ENCODE results near the gene EXOC3L4.
"Not testable (repeated sequence)": the region's sequence is repeated elsewhere in the genome, so short reads cannot be mapped to it uniquely, and the experiment has no call there.

Gene EXOC3L4

DNA sequence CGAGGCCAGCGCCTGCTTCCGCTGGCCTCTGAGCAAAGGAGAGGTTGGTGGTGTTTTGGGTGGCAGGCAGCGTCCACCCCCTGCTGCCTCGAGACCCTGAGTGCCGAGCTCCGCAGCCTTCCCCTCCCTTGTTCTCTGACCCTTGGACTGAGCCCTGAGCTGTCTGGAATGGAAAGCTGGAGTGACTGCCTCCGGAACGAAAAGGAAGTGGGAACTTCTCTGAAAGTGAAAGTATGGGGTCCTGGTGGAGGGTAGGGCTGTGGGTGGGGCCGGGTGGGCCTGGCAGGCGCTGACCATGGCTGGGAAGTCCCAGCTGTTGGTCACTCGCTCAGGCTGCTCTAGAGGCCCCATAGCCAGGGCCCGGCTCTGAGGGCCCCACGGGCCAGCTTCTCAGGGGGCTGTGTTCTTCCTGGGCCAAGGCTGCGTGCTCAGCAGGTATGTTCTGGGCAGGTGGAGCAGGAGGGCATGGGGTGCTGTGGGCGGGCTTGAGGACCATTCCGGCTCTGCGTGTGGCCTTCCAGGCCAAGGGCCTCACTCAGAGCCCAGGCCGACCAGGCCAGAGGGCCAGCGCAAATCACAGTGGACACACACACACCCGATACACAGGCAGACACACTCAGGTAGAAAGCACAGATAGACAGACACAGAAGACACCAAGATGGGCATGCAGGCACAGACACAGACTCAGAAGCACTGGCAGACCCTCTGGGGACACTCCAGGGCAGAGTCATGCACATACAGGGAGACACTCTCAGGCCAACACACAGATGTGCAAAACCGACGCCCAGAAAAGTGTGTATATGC lies at the start of gene EXOC3L4:
Gene EXOC3L4, plus strand, starts transcription at position 320 of the 804 bp plus-strand sequence. CDS start 5,495 bp downstream, outside the sequence.
- DNase-seq: no peak

DNA sequence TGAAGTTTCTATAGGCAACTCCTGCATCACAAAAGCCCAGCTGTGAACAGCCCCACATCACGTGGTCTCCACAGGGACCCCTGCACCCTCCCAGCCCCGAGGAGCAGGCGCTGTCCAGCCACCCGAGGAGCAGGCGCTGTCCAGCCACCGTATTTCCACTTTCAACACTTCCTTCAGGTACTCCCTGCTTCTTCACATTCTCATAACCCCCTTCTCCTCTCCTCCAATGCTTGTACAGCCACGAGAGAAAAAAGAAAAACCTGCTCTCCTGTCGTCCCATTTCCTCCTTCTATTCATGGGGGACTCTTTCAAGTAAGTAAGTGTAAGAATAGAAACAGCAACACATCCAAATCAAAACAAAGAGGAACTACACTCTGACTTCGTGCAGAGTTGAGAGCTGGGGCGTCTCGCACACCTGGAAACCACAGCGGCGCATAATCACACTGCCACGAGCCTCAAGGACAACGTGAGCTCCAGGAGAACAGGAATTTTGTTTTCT lies 49.1 kb upstream of the EXOC3L4 start:
- DNase-seq: no peak

DNA sequence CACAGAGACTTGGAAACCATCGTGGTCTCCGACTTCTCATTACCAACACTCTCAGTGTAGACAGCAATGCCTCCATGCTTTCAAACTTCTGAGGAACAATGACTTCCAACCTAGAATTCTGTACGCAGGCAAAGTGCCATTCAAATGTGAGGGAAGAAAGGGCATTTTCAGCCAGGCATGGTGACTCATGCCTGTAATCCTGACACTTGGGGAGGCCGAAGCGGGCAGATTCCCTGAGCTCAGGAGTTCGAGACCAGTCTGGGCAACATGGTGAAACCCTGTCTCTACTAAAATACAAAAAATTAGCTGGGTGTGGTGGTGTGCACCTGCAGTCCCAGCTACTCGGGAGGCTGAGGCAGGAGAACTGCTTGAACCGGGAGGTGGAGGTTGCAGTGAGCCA lies 47.1 kb upstream of the EXOC3L4 start:
- DNase-seq: not testable (repeated sequence)

DNA sequence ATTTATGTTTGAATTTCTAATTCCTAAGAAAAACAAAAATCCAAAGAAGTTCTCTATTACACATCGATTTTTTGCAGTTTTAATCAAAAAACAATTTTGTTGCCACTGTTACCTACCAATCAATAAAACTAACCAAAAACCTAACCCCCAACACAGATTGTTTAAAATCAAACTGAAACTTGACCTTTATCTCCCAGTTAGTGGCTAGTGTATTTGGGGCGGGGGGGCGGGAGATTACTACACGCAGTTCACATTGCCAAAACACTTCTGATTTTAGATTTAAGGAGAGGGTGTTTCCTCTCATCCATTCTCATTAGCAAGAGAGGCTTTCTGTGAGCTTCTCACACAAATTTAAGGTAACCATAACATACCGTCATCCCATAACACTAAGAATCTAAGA lies 43.6 kb upstream of the EXOC3L4 start:
- no peak for DNase-seq

DNA sequence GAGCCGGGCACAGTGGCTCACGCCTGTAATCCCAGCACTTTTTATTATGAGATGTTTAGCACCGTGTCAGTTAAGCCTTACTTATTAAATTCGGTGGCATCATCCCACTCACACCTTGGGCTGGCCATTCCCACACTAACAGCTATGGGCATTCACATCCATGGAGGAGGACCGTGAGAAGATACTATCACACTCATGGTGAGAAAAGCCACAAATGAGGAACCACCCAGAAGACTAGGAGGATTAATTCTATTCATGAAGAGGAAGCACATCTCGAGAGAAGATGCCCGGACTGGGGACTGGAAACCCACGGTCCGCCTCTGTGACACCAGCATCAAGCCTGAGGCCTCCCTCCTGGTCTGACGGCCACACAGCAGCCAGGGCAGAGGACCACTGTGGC lies 42.1 kb upstream of the EXOC3L4 start:
- no peak for DNase-seq

DNA sequence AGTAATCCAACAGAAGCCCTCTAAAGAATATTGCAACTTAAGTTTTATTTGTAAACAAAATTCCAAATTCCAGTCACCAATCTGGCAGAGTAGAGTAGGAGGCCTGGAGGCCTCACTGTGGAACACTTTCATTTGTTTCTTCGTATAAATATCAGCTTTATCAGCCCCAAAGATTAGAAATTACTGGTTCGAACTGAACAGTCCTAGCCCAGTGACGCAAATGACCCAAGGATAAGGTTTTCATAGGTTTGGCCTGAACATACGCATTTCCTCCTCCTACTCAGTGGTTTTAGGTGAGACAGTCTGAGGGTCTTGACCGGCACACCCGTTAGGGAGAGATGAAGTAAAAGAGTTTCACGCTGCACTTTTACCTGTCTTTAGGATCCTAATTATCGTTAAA lies 38.8 kb upstream of the EXOC3L4 start:
- no peak for DNase-seq

DNA sequence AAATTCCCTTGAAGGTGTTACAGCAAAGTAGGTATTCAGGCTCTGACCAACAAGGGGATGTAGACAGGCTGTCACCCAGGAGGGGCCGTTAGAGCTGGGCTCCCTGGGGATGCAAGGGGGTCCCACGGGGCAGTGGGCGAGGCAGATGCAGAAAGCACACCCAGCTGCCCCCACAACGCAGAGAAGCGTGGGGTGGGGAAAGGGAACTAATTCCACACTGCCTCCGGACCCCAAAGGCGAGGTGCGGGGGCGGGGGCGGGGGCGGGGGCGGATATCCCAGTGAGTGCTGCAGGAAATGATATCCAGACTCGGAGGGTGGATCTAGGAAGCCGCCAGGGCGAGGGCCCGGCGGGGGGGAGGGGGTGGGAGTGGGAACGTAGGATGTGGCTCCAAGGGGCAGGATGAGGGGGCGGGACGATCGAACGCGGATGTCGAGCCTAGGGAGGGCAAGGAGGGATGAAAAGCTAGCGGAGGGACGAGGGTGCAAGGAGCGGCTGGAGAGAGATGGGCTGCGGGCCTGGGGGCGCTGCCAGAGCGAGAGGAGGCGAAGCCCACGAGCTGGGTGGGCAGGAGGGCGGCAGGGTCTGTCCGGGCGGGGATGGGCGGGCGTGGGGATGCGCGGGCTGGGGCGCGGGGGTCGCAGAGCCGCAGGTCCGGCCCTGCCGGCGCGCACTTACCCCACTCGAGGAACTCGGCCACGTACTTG lies 38.0 kb upstream of the EXOC3L4 start:
- DNase-seq: peak; percentile 21

DNA sequence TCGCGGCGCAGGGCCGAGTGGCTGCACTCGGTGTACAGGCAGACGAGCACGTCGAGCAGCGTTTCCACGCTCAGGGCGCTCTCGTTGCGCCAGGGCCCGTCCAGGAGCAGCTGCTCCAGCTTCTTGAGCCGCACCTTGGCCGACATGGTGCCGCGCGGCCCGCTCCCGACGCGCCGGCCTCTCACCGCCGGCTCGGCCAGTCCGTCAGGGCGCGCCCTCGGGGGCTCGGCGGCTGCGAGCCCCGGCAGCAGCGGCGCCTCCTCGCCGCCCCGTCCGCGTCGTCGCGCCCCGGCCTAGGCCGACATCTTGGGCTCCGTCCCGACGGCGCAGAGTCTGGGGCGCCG lies 37.5 kb upstream of the EXOC3L4 start:
- peak; percentile 52 for DNase-seq

DNA sequence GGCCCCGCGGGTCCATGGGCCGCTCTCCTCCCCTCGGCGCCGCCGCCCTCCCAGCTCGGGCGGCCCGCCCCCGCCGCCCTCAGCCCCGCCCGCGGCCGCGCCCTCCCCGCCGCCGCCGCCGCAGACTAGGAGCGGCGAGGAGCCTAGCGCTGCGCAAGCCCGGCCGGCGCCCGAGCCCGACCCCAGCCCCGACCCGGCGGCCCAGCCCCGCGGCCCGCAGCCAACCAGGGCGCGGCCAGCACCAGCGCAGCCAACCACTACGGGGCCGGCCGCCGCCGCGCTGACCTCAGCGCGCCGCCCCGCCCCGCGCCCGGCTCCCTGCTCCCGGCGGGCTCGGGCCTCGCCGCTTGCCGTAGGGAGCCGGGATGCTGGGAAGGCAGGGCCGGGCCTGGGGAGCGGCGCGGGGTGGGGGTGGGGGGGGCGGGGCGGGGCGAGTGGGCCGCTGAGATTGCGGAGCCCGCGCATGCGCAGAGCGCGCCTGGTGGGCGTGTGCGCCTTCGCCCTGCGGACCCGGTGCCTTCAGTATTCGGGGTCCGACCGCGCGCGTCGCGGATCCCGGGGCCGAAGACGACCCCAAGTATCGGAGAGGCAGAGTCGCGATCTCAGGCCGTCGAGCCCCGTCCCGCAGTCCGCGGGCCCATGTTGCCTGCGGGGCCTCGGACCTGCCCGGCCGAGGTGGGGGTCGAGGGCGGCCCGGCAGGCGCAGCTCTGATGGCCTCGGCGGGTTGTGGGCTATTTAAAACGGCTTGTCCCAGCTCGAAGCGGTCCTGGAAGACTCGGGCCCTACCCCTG lies 37.0 kb upstream of the EXOC3L4 start, which contains the start of gene CDC42BPB:
Gene CDC42BPB, minus strand, starts transcription at position 178 of the 792 bp plus-strand sequence. CDS start 376 bp downstream, outside the sequence.
- peak; percentile 66 for DNase-seq

DNA sequence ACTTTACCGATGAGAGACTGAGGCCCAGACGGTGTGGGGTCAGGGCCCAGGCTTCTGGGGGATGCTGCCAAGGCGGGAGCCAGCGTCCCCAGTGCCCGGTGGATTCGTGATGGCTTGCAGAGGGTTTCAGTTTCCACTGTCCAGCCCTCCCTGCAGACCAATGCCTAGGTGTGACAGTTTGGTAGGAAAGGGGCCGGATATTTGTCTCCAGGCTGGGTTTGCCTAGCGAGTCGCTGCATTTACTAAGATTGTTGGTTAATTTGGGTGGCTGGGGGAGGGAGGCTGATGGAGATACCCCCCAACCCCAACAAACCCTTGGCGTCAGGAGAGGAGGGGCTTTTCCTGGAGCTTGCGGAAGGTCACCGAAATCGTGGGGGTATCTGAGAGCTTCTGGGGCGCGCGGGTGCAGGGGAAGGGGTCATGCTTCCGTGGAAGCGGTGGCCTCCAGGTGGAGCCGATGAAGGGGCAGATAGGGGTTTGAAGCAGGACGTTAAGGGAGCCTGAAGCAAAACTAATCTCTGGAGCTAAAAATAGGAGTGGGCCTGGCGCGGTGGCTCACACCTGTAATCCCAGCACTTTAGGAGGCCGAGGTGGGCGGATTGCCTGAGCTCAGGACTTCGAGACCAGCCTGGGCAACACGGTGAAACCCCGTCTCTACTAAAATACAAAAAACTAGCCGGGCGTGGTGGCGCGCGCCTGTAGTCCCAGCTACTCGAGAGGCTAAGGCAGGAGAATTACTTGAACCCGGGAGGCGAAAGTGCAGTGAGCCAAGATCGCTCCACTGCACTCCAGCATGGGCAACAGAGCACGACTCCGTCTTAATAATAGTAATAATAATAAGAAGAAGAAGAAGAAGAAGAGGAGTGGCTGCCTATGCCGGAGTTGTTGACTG lies 36.1 kb upstream of the EXOC3L4 start:
- no peak for DNase-seq

DNA sequence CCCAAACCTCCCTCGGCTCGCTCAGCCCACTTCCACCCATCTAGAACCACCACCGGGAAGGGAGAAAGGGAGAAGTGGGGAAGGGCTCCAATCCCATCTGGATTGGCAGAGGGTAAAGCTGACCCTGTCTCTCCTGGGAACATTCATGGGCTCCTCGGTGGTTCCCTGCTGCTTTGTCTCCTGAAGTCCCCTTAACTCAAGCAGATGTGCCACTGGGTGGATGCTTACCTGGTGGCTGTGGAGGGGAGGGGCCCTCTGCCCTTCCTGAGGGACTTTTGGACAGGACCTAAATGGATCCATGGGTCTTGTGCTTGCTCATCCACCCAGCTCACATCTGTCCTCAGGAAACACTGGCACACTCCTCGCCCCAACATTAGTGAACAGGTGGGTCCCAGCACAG lies 35.0 kb upstream of the EXOC3L4 start:
- no peak for DNase-seq

DNA sequence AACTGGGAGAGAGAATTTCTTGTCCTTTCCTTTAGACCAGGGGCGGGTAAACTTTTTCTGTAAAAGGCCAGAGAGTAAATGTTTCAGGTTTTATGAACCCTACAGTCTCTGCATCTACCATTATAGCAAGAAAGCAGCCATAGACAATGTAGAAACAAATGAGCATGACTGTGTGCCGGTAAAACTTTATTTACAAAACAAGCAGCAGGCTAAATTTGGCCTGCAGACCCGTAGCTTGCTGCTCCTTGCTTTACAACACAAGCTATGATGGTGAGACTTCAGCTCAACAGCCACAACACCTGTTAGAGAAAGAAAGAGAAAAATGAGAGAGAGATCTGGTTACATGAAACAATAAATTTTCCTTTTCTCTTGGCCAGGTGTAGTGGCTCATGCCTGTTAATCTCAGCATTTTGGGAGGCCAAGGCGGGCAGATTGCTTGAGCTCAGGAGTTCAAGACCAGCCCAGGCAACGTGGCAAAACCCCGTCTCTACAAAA lies 33.0 kb upstream of the EXOC3L4 start:
- DNase-seq: no peak

DNA sequence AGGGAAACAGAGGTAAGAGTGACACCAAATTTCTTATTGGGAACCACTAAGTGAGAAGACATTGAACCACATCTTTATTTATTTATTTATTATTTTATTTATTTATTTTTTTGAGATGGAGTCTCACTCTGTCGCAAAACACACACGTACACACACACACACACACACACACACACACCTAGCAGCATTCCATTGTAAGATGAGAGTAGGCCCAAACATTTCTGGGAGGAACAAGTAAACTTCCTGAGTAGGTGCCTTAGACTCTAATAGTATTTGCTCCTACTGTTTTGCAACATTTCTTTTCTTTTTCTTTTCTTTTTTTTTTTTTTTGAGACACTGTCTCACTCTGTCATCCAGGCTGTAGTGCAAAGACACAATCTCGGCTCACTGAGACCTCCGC lies 30.1 kb upstream of the EXOC3L4 start:
- no peak for DNase-seq

DNA sequence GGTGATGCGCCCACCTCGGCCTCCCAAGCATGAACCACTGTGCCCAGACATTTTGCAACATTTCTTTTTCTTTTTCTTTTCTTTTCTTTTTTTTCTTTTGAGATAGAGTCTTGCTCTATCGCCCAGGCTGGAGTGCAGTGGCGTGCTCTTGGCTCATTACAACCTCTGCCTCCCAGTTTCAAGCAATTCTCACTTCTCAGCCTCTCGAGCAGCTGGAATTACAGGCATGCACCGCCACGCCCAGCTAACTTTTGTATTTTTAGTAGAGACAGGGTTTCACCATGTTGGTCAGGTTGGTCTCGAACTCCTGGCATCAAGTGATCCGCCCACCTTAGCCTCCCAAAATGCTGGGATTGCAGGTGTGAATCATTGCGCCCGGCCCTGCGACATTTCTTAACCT lies 29.5 kb upstream of the EXOC3L4 start:
- no peak for DNase-seq

DNA sequence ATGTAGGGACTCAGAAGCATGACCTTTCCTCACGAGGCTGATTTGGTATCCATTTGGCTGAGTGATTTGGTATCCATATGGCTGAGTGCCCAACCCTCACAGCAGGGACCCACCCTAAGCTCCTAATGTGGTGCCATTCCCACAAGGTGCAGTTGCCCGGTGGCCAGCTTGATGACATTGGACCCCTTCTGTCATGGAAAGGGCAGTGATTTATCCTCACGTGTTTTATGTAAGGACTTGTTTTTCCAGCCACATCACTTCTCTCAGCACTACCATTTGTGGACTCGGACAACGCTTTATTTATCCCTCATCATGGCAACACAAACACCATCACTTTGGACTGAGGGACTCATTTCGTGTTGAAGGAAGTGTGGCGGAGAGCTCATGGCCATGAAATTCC lies 28.7 kb upstream of the EXOC3L4 start:
- no peak for DNase-seq

DNA sequence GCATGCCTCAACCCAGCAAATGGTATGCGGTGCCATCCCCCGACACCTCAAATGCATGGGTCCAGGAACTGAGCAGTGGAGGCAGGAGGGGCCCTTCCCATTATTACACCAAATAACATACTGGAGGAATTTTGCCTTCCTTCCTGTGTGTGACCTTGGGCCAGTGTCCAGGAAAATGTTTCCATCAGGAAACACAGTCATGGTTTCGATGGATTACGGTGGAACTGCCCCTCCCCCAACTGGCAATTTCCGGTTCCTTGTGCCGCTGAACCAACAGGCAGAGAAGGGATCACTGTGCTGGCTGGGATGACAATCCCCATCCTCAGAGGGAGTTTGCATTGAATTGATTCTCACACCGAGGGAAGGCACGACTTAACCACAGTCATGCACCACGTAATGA lies 28.1 kb upstream of the EXOC3L4 start:
- DNase-seq: no peak

DNA sequence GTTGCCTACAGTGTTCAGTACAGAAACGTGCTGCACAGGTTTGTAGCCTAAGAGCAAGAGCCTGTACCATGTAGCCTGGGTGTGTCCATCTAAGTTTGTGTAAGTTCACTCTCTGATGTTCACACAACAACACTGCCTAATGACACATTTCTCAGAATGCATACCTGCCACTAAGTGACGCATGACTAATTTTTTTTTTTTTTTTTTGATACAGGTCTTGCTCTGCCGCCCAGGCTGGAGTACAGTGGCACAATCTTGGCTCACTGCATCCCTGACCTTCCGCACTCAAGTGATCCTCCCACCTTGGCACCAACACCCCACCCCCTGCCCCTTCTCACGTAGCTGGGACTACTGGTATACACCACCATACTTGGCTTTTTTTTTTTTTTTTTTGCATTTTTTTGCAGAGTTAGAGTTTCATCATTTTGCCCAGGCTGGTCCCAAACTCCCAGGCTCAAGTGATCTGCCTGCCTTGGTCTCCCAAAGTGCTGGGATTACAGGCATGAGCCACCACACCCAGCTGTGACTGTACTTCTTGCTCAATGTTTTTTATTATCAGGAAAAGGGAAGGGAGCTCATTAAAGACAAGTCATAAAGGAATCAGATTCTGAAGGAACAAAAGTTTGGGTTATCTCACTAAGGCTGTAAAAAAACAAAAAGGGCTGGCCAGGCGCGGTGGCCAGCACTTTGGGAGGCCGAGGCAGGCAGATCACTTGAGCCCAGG lies 27.1 kb upstream of the EXOC3L4 start:
- DNase-seq: no peak

DNA sequence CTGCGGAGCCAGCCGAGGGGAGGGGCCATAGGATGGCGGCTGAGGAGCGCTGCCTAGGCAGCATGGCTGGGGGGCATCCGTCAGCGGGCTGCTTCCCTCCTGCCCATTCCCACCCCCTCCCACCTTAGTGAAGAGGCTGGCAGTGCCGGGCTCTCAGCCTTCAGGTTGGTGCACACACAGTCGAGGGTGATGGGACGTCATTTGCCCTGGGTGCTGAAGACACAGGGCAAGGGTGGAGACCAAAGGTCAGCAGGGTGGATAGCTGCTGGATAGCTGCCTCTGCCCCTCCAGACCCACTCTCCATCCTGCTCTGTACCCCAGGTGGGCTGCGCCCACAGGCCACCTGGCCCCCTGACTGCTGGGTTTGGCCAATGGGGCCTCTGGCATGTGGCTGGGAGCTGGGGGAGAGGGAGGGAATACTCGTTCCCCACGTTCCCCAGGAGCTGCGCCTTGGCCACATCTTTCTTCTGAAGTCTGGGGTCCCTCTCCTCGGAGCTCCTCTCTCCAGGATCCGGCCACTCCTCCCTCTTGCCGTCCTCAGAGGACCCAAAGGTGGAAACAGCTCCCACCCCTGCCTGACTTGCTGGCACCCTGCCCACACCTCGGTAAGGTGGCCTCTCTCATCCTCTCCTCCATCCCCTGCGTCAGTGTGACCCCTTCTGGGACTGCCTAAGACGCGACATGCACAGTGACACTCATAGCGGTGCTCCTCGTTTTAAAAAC lies 26.0 kb upstream of the EXOC3L4 start:
- no peak for DNase-seq

DNA sequence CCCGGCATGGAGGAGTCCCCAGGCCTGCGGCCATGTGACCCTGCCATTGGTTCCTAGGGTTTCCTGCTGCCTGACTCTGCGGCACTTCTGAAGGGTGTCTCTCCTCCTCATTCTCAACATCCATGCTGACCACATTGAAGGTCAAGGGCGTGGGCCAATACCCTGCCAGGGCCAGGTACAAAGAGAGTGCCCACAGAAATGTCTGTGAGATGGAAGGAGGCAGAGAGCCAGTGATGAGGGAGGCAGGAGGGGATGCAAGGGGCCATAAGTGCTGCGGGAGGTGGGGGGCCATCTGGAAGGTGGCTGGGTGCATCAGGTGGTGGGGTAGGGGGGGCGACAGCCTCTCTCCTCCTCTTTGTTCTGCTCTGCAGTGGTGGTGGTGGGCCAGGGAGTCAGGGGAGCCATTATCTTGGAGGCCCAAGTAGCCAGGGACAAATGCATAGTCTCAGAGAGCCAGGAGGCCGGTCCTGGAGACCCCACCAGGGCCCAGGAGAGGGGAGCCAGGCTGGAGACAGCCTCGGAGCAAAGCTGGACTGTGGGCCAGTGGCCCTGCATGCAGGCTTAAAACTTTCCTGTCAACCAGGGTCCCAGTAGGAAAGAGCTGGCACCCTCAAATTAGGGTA lies 24.2 kb upstream of the EXOC3L4 start:
- DNase-seq: no peak

DNA sequence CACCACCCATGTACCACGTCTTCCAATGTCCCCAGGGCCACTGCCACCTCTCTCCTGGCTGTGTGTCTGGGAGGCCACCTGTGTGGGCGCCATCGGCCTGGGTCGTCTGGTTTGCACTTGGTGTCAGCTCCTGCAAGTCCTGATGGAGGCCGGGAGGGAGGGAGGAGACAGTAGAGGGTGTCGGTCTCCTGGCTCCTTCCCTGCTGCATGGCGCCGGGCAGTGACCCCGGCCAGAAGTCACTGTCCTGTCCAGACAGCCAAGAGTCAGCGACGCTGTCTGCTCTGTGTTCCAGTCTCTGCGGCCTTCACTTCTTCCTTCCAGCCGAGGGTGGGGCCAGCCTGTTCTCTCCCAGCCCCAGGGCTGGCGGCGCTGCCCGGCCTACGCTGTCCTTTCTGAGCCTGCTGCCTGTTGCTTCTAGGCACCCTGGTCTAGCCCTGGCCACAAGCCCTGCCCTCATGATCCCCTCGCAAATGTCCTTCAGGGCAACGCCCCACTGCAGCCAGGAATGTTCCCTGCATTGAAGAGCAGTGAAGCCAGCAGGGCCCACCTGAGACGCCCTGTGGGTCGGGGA lies 23.5 kb upstream of the EXOC3L4 start:
- no peak for DNase-seq
